Measurements from ENCODE around the gene SKAP1. TPM values are rescaled to one million over a fixed set of nuclear protein-coding genes. Genes with fewer than 3 reads are reported as not detected.

The SKAP1 gene
- total and polyA plus RNA-seq, 2 of the 13 experiments (the other 11 are each of a cell fraction or from before 2014, with no cell fraction given), result 0.21 TPM; not detected in 1

- TF ChIP-seq ZBTB2 (CRISPR knock-in tag; IDR thresholded peaks at IDR 0.05; ENCODE audit: low read depth), result no peak
- TF ChIP-seq NPAS2 (CRISPR knock-in tag; IDR thresholded peaks at IDR 0.05; ENCODE audit: borderline replicate concordance), result no peak
- TF ChIP-seq, protein P1, sequence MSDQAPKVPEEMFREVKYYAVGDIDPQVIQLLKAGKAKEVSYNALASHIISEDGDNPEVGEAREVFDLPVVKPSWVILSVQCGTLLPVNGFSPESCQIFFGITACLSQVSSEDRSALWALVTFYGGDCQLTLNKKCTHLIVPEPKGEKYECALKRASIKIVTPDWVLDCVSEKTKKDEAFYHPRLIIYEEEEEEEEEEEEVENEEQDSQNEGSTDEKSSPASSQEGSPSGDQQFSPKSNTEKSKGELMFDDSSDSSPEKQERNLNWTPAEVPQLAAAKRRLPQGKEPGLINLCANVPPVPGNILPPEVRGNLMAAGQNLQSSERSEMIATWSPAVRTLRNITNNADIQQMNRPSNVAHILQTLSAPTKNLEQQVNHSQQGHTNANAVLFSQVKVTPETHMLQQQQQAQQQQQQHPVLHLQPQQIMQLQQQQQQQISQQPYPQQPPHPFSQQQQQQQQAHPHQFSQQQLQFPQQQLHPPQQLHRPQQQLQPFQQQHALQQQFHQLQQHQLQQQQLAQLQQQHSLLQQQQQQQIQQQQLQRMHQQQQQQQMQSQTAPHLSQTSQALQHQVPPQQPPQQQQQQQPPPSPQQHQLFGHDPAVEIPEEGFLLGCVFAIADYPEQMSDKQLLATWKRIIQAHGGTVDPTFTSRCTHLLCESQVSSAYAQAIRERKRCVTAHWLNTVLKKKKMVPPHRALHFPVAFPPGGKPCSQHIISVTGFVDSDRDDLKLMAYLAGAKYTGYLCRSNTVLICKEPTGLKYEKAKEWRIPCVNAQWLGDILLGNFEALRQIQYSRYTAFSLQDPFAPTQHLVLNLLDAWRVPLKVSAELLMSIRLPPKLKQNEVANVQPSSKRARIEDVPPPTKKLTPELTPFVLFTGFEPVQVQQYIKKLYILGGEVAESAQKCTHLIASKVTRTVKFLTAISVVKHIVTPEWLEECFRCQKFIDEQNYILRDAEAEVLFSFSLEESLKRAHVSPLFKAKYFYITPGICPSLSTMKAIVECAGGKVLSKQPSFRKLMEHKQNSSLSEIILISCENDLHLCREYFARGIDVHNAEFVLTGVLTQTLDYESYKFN (CRISPR knock-in tag; conservative IDR thresholded peaks at IDR 0.05), result no peak
- TF ChIP-seq, protein P2, sequence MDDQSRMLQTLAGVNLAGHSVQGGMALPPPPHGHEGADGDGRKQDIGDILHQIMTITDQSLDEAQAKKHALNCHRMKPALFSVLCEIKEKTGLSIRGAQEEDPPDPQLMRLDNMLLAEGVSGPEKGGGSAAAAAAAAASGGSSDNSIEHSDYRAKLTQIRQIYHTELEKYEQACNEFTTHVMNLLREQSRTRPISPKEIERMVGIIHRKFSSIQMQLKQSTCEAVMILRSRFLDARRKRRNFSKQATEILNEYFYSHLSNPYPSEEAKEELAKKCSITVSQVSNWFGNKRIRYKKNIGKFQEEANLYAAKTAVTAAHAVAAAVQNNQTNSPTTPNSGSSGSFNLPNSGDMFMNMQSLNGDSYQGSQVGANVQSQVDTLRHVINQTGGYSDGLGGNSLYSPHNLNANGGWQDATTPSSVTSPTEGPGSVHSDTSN (CRISPR knock-in tag; IDR thresholded peaks at IDR 0.05; ENCODE audit: borderline replicate concordance), result no peak
Measured at GRCh38 chr17:48234922-48235321, 195.1 kb downstream of the SKAP1 start (continued).

Measured in HepG2 (cell line).